Amniotic stem cell (primary cell): ENCODE measurements around the gene DTD2.
"Not testable (repeated sequence)": the region's sequence is repeated elsewhere in the genome, so short reads cannot be mapped to it uniquely, and the experiment has no call there.

Source experiments
- DNase-seq: peaks from one replicate; lab custom pipeline; 2025; lab: John Stamatoyannopoulos, UW

The DTD2 gene

DNA sequence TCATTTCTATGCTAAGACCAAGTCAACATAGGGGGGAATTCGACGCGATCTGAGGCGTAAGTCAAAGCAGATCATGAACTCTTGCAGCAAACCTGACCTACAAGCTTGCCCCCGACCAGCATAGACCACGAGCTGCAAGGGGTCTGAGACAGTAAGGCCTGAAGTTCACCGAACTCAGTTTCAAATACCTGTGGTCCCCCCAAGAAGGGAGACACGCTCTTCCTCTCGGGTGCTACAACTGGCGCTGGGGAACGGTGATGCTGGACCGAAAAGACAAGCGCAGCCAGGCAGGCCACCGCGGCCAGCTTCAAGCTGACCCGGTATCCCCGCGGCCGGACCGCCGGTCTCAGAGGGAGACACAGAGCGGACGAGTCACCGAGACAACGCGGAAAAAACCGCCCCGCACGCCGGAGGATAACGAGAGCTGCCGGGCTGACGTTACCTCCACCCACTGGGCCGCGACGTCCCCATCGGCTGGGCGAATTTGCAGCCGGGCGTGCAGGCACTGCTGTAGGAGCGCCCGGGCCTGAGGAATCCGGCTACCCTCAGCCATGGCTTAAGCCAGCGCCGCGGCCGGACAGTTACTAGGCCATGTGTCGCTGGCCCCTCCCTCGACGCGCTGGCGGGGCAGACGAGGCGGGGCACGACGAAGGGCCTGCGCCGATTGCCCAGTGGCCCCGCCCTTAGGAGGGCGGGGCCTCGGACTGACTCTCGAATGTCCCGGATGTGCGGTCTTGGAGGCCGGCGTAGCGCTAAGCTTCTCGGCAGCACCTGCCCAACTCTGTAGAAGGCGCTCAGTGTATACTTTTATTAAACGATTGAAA, at the start of gene DTD2:
TSS of gene DTD2 (minus strand) at position 666 of the 824 bp plus-strand sequence. CDS start at position 553, 113 bp downstream.
- DNase-seq = peak; percentile 93

DNA sequence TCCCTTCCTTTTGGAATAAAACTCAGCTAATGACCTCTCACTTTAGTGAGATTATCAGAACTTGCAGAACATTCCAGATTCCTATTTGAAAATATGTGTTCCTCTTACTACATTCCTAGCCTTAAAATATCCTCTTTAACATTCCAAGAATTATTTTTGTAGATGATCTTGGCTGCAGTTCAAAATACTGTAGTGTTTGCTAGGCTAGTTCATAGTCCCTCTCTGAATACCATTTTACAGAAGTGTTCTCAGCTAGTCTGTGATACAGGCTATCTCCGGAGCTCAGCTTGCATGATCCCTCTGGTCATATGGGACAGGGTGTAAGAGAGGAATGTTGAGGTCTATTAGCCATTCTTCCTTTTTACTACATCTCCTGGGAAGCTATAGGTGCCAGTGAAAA, 48.1 kb upstream of the DTD2 start:
- no peak for DNase-seq

DNA sequence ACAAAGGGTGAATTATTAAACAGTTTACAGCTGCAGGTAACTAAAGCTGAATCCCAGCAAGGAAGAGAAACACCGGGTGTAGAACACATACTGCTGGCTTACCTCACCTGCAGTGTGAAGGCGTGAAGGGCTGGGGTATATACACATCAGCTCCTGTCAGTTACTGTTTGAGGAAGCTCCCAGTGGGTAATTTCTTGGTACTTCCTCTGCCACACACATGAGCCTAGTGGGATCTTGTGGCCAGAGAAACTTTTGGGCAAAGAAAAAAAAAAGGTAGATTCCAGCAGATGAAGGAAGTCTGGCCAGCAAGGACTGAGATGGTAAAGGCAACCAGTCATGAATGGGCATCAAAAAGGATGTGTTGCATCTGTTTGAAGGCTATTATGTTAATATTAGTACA, 44.6 kb upstream of the DTD2 start:
- no peak for DNase-seq

DNA sequence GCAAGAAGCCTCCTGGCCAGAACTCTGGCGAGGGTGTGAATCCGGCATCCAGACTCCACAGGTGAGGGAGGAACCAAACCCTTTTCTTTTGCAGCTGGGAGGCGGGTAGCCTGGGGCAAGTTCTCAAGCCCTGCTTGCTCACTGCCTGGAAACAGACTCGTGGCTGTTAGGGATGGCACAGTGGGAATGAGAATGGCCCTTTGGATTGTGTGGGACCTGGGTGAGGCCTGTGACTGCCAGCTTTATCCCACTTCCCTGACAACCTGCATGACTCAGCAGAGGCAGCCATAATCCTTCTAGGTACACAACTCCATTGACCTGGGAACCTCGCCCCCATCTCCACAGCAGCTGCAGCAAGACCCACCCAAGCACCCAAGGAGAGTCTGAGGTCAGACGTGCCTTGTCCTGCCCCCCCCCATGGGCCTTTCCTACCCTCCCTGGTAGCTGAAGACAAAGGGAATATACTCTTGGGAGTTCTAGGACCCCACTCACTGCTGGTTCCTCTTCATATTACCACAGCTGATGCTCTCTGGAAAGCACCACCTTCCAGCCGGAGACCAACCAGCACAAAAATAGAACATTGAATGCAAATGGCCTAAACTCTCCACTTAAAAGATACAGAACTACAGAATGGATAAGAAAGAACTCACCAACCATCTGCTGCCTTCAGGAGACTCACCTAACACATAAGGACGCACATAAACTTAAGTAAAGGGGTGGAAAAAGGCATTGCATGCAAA, 35.6 kb upstream of the DTD2 start:
- DNase-seq = no peak

DNA sequence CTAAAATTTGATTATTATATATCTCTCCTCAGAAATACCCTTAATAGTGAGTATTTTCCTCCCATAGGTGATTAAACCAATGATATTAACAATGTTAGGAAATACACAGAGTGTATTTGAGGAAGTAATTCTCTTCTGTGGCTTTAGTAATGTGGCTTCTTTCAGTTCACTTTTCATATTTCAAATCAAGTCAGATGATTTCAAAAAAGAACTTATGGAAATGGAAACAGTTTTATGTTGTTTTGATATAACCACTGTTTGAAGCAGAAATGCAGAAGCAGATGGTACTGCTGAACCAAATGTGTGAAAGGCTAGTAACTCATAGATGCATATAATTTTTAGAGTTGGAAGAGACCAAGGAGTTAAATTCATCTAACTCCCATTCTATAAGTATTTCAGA, 32.4 kb upstream of the DTD2 start:
- no peak for DNase-seq

DNA sequence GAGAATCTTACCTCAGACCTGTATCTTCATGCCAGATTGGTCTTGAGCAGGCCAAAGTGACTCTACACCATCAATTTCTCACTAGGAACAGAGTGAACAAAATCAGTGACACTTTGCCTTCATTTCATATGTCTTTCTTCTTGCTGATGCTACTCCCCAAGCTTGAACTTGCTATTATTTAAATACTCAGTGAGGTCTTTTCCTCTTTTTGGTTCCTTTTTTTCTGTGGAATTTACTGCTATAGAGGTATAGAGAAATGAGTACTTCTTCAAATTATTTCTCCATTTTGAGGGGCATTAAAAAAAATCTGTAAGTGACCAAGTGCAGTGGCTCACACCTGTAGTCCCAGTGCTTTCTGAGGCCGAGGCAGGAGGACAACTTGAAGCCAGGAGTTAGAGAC, 30.6 kb upstream of the DTD2 start, which contains the start of gene GPR33:
TSS of gene GPR33 (minus strand) at position 154 of the 400 bp plus-strand sequence. CDS start 4,074 bp downstream, outside the sequence.
- no peak for DNase-seq

GRCh38 chr14:31486764-31487163, 29.5 kb upstream of the DTD2 start:
- no peak for DNase-seq

- DNase-seq = no peak
Observed at GRCh38 chr14:31484754-31485153, 27.4 kb upstream of the DTD2 start.

- no peak for DNase-seq
Observed at GRCh38 chr14:31480156-31480555, 22.9 kb upstream of the DTD2 start.

DNA sequence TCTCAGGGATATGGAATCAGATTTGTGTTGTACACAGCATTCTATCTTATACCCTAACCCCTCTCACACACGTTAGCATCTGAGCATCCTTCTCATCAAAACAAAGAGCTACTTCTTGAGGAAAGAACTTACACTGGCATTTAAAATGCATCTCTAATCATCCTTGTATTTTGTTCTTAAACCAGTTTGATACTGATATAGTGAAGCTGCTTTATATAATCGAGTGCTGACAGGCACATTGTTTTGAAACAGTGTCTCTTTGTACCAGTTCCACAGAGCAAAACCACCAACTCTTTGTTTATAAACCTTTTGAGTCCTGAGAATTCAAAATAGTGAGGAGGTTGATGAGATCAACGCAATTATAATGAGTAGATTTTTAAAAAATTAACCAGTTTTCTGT, 21.7 kb upstream of the DTD2 start:
- DNase-seq = no peak

DNA sequence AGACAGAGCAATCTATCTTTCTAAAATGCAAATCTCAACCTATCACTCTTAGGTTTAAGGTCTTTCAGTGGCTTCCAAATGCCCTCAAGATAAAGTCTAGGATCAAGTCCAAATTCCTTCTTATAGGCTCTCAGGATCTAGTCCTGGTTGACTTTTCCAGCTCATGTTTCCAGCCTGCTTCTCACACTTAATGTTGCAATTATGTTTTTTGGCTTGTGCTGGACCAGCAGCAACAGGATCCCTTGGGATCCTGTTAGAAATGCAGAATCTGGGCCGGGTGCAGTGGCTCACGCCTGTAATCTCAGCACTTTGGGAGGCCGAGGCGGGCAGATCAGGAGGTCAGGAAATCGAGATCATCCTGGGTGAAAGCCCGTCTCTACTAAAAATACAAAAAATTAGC, 19.9 kb upstream of the DTD2 start:
- DNase-seq = no peak

GRCh38 chr14:31476131-31476866, 19.0 kb upstream of the DTD2 start:
- no peak for DNase-seq

DNA sequence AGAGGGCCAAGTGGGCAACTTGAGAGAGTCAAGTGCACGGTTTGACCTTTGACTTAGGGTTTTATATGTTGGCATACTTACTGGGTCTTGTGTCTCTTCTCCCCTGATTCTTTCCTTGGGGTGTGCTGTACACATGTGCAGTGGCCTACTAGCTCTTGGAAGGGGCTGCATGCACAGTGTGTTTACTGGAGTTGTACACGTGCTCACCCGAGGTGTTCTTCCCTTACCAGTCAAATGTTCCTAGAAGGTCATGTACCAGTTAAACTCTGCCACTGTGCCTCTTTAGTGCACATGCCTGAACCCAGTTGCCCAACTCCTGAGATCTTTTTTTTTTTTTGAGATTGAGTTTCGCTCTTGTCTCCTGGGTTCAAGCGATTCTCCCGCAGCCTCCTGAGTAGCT, 9.2 kb upstream of the DTD2 start:
- no peak for DNase-seq

DNA sequence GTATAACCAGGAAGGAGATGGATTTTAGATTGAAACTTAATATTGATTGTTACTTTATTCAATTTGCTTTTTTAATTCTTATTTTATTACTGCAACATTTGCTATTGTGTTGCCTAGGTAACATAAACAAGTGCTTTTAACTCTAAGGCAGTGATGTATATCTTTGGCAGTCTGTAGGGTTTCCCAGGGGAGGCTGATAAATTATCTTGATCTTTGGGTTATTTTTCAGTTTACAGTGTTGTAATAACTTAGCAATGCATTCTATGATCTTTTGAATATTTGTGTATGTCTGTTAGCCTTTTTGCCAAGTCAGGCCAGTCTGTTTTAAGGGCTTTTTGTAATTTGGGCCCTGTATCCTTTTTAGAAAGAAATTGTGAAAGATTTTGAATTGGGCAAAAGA, 7.8 kb upstream of the DTD2 start:
- peak; percentile 34 for DNase-seq

- DNase-seq = not testable (repeated sequence)
Observed at GRCh38 chr14:31462450-31462849, 5.1 kb upstream of the DTD2 start.

DNA sequence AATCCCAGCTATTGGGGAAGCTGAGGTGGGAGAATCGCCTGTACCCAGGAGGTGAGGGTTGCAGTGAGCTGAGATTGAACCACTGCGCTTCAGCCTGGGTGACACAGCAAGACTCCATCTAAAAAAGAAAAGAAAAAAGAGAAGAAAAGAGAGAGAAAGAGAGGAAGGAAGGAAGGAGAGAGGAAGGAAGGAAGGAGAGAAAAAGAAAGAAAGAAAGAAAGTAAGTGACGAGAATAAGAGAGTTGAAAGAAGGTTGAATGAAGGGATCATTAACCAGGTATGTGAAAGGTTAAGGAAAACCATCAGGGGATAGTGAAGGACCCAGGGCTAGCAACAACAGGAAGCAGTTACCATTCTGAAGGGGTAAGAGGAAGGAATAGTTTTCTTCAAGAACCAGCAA, 4.2 kb upstream of the DTD2 start:
- no peak for DNase-seq

- no peak for DNase-seq
Observed at GRCh38 chr14:31457665-31458659, 656 bp upstream of the DTD2 start.

GRCh38 chr14:31449971-31450610, 7.2 kb downstream of the DTD2 start:
- DNase-seq = peak; percentile 27

GRCh38 chr14:31449136-31449535, 8.2 kb downstream of the DTD2 start:
- no peak for DNase-seq

DNA sequence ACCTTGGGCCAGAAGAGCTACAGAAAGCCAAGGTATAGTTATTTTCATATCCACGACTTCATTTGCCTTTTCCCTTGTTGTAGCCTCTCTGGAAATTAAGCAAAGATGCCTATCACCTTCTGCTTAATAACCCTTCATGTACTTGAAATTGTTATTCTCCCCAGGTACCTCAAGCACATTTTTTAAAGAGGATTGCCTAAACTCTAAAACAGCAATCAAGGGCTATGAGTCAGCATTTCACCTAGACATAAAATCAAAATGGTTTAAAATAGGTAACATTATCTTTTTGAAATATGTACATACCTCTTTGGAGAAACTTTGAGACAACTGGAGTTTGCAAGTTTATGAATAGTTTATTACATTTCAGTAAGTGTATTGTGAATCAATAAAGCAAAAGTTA, 11.6 kb downstream of the DTD2 start:
- no peak for DNase-seq

- DNase-seq = no peak
Observed at GRCh38 chr14:31442284-31442683, 15.0 kb downstream of the DTD2 start.
